GM18511 (cell line): ENCODE measurements around the gene ADARB2.

Experiments used
- ATAC-seq: cut with Tn5 transposase; IDR thresholded peaks from one replicate; pipeline ENCODE4 v1.9.1; 2021; ENCODE audit warnings: mild to moderate bottlenecking, moderate library complexity; ENCODE audit not compliant: unreplicated experiment

Gene ADARB2

GRCh38 chr10:1188558-1189135 lies 548.7 kb downstream of the ADARB2 start:
- no peak for ATAC-seq

DNA sequence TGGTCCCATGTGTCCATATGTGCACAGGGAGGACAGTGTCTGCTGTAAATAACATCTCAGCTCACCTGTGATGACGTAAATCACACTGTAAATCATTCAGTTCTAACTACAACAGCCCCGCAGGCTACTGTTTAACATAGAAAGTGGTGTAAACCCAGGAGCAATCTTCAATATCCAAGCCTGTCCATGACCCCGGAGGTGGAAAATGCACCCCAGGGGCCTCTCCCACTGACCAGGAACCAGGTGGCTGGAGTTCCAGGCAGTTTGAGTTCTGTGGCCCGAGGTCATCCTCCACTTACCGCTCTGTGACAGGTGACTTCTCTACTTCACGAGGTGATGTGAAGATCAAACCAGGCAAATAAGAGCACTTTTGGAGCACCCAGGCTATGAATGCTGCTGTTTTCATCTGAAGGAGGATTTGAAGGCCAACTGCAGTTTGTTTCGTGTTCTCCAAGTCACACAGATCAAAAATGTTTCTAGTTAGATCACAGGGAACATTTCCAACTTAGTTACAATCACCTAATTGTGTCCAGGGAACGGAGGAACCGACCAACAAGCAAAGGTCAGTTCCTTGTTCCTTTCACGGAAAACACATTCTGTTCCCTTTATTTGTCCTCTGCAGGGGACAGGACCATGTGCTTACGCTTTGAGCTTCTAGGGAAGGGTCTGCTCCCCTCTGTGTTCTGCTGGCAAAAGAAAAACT lies 549.3 kb downstream of the ADARB2 start:
- no peak for ATAC-seq

- no peak for ATAC-seq
Observed at GRCh38 chr10:1187151-1187854, 550.0 kb downstream of the ADARB2 start.

DNA sequence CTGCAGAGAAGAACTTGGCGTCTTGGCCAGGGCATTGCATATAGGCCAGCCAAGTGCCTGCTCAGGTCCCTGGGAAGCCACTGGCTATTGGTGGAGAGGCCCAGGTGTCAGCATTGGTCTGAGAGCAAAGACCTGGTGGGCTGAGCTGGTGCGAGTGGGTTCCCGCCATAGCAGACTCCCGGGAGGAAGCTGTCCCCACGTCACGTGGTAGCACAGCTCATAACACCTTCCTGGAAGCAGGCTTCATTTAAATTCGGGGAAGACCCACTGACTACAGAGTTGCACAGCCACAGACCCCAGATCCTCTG lies 550.7 kb downstream of the ADARB2 start:
- no peak for ATAC-seq

GRCh38 chr10:1185911-1186682 lies 551.2 kb downstream of the ADARB2 start:
- ATAC-seq: no peak

DNA sequence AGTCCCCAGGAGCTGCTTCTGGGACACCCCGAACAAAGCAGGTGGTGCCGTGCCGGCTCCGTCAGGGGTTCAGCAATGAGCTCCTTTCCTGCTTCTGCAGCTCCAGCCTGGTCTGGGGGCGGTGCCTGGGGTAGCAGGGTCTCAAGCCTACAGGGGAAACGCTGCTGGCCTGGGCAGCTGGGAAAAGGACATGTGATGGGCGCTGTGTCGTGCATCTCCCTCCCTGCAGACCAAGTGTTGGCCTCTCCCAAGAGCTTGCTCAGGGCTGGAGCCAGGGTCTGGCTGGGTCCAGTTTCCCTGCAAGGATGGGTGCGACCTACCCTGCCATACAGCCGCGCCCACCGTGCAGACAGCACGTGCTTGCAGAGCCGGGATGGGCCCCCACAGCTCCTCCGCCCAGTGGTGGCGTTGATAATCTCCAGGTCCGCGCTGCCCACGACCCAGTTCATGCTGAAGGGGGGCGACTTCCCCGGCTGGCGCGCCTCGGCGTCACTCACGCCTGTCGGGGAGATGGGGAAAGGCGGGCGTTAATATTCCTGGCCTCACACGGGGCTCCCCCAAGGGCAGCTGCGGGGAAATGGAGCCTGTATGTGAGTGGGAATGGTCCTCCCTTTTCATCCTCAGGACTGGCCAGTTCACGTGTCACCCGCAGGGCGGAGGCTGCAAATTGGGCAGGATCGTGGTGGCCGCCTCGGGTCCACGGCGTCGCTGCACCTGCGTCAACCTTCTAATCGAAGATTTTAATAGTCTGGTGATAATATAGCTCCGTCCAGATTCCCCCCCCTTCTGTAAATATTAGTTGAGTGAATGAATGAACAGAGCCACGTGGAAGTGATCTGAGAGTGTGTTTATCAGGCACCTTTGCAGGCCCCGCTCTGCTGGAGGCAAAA lies 552.5 kb downstream of the ADARB2 start:
- no peak for ATAC-seq

- no peak for ATAC-seq
Observed at GRCh38 chr10:1183701-1184100, 553.6 kb downstream of the ADARB2 start.

DNA sequence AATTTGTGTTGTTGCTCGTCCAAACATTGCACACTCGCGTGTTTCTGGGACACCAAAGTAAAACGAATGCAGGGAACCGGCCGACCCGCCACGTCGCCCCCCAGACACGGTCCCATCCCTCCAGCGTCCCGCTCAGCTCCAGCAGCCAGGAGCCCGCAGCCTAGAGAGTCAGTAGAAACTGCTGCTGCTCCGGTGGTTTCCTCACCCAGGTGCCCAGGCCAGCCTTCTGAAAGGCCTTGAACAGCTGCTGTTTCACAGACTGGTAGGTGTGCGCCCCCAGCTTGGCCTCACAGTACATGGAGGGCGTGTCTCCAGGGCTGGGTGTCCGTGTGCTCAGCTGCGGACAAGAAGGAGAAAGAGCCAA lies 554.3 kb downstream of the ADARB2 start:
- ATAC-seq: no peak

- ATAC-seq: no peak
Observed at GRCh38 chr10:1182280-1183032, 554.9 kb downstream of the ADARB2 start.

- ATAC-seq: no peak
Observed at GRCh38 chr10:1180836-1181235, 556.5 kb downstream of the ADARB2 start.

DNA sequence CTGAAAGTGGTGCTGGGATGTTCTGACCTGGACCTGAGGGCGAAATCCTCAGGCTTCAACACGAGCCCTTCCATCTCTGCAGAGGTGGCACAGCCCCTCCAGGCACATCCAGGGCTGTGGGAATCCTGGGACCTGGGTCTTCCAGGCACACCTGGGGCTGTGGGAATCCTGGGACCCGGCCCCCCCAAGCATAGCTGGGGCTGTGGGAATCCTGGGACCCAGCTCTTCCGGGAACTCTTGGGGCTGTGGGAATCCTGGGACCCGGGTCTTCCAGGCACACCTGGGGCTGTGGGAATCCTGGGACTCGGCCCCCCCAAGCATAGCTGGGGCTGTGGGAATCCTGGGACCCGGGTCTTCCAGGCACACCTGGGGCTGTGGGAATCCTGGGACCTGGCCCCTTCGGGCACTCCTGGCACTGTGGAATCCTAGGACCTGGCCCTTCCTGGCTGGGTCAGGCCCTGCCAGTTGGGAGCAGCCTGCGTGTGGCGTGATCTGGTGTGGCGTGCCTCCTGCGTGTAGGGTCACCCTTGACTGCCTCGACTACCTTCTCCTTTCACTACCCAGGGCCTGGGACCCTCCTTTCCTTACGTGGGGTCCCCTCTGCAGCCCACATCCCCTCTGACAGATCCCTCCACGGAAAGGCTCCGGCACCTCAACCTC lies 557.1 kb downstream of the ADARB2 start:
- ATAC-seq: no peak

GRCh38 chr10:1179346-1180070 lies 557.8 kb downstream of the ADARB2 start:
- no peak for ATAC-seq

DNA sequence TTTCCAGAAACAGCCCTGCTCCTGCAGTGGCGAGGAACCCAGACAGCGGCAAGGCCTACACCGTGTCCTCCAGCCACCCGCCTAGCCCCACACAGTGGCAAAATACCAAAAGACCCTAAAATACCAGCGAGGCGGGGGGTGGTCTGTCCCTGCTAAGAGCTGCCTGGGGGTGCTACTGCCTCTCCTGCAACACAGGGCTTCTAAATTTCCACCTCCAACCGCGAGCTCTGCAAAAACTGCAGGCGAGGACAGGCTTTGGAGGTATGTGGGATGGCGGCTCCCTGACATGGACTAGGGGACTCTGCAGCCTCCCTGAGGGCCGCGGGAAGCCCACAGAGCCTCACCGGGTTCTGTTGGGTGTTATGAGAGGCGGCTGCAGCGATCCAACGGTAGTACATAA lies 558.8 kb downstream of the ADARB2 start:
- no peak for ATAC-seq

- no peak for ATAC-seq
Observed at GRCh38 chr10:1177936-1178335, 559.4 kb downstream of the ADARB2 start.

DNA sequence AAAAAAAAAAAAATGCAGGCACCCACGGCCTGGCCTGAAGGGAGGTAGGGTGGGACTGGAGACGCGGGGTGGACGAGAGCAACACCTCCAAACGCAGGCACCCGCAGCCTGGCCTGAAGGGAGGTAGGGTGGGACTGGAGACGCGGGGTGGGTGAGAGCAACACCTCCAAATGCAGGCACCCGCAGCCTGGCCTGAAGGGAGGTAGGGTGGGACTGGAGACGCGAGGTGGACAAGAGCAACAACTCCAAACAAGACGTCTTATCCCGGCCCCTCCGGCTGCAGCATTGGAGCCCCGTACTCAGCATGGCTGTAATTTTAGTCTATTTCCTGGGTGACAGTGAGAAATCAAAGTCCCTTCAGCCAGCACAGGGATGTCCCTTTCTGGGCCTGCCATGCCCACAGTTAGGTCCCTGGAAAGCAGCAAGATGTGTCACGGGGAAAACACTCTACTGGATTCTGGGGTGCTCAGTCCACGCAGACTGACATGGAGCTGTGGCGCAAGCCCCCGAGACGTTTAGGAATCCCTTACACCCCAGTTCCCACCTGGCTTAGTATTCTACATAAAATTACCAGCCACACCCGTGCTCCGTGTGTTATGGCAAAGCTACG lies 561.3 kb downstream of the ADARB2 start:
- no peak for ATAC-seq

- ATAC-seq: no peak
Observed at GRCh38 chr10:1174022-1174421, 563.3 kb downstream of the ADARB2 start.

- ATAC-seq: no peak
Observed at GRCh38 chr10:1173091-1173490, 564.2 kb downstream of the ADARB2 start.

GRCh38 chr10:1172256-1172984 lies 564.9 kb downstream of the ADARB2 start:
- ATAC-seq: no peak
